ENCODE data around the gene VPS50.
A peak's percentile ranks its signal among the peaks of the same experiment; 100 is the strongest.

Gene VPS50, protein sequence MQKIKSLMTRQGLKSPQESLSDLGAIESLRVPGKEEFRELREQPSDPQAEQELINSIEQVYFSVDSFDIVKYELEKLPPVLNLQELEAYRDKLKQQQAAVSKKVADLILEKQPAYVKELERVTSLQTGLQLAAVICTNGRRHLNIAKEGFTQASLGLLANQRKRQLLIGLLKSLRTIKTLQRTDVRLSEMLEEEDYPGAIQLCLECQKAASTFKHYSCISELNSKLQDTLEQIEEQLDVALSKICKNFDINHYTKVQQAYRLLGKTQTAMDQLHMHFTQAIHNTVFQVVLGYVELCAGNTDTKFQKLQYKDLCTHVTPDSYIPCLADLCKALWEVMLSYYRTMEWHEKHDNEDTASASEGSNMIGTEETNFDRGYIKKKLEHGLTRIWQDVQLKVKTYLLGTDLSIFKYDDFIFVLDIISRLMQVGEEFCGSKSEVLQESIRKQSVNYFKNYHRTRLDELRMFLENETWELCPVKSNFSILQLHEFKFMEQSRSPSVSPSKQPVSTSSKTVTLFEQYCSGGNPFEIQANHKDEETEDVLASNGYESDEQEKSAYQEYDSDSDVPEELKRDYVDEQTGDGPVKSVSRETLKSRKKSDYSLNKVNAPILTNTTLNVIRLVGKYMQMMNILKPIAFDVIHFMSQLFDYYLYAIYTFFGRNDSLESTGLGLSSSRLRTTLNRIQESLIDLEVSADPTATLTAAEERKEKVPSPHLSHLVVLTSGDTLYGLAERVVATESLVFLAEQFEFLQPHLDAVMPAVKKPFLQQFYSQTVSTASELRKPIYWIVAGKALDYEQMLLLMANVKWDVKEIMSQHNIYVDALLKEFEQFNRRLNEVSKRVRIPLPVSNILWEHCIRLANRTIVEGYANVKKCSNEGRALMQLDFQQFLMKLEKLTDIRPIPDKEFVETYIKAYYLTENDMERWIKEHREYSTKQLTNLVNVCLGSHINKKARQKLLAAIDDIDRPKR

GRCh38 chr7:93231799-93232672 is at the start of gene VPS50:
Gene VPS50, plus strand, starts transcription at chr7:93232366. Its CDS starts 102 bp downstream, at chr7:93232468.
- DNase-seq: peak; percentile 99

- DNase-seq: no peak
These were observed 46.7 kb upstream of the VPS50 start for GRCh38 chr7:93185303-93186027.

GRCh38 chr7:93188870-93189634 is 43.1 kb upstream of the VPS50 start:
- DNase-seq: no peak

DNA sequence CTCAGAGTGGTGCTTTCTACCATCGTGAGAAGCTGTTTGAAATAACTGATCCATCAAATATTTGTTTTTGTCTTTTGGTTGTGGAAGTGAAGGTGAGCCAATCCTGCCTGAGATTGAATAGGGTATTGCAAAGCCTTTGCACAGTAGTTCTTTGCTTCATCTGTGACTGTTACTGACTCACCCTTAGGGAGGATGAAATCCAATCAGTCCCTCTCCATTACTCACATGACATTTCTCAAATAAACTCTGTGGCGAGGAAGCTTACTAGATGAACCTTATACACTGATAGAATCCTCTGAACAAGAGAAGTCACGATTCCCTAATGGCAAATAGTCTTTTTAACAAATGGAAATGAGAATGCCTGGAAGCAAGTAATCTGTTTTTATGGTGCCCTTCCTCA is 37.8 kb upstream of the VPS50 start:
- no peak for DNase-seq

DNA sequence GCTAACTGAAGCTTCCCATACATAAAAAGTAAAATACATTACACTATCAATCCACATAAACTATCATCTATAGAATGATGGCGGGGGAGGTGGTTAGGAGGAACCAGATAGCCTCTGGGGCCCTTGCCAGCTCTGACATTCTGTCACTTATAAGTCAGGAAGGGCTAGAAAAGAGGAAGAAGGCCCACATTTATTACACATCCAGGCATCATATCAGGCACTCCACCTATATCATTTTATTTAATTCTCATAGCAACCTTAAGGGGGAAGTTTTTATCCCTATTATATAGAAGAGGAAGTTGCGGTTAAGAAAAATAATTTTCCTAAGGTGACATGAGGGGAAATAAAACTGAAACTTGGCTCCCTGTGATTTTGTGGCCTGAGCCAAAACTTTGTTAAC is 35.8 kb upstream of the VPS50 start:
- no peak for DNase-seq

- DNase-seq: no peak
These were observed 33.7 kb upstream of the VPS50 start for GRCh38 chr7:93198472-93198871.

- no peak for DNase-seq
These were observed 29.4 kb upstream of the VPS50 start for GRCh38 chr7:93202594-93203250.

GRCh38 chr7:93203496-93203895 is 28.7 kb upstream of the VPS50 start:
- DNase-seq: no peak

DNA sequence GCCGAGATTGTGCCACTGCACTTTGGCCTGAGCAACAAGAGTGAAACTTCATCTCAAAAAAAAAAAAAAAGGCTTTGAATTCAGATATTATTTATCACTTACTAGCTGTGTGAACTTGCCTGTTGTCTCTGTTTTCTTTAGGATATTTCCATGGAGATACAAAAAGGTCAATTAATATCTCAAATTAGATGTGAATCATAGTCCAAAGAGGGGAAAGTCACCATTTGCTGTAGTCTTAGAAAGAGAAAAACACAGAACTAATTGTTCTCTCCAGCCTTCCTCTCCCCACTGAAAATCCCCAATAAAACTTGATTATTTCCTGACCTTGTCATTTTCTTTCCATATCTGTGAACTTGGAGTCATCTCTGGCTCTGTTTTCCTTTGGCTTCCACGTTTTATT is 27.1 kb upstream of the VPS50 start:
- no peak for DNase-seq

DNA sequence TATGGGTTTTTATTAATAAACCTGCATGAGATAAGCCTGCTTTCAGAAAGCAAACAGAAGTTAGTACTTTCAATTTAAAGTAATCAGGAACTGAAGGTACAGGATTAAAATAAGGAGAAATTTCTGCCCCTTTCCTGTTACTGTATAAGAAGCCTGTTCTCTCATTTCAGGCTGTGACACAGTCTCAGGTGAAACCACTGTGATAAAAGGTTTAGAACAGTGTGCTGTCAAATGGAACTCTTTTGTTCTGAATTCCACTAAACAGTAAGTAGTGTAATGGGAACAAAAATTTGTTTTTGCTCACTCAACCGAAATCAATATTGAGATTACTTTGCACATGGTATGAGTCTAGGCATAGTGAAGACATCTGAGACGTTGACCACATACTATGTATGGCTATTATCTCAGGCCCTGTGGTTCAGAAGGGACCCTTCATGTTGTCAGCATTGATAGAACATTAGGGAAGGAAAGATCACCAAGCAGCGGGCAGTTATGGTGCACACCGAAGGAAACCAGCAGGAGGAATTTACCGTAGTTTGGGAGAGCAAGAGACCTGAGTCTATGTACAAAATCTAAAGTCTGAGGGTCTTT is 20.8 kb upstream of the VPS50 start:
- peak; percentile 42 to 65 for DNase-seq

DNA sequence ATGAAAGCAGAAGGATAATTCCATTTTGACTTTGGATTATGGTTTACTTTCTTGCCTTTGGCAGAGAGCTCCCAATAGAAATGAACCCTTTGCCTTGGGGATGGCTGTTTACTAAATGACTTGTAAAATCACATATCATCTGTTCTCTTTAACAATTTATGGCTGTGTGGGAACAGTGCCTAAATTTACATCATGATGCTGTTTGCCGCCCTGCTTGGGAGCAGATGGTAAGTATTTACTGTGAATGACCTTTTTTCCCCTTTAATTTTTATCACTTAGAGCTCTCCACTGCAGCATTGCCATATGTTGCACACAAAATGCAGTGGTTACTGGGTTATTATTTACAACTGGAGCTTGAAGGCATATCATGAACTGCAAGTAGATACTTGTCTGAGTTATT is 19.3 kb upstream of the VPS50 start:
- DNase-seq: no peak

- DNase-seq: no peak
These were observed 13.0 kb upstream of the VPS50 start for GRCh38 chr7:93218997-93219827.

DNA sequence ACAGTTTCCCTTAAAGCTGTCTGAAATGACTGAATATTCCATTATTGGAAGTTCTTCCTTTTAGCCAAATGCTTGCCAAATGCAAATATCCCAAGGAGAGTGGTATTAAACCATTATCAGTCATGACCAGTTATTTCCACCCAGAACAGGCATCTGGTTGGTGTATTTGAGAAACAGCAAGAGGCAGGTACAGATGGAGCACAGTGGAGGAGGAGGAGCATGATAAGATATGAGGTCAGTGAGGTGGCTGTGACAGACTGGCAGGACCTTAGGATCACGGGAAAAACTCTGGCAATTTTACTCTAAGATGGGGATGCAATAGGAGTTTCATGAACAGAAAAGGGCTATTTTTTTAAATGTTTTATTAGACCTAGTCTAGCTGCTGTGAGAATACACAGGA is 12.3 kb upstream of the VPS50 start:
- no peak for DNase-seq

DNA sequence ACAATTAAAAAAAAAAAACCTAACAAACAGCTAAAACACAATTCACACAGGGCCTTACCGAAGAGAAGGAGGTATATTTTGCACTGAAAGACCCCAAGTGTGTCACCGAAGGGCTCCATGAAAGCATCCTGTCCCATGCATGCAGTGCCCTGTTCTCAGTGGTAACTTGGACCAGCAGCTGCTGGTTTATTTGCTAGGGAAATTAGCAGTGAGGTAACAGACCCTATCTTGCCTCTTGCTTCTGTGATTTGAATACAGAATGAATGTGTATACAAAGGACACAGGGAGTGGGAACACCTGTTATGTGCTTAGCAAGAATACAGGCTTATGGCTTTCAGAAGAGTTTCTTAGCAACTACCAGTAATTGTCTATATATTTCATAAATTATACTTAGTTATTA is 5.9 kb upstream of the VPS50 start, which contains the start of gene HEPACAM2:
Gene HEPACAM2 (minus strand): TSS at position 160 of the 400 bp plus-strand sequence.
- peak; percentile 96 to 99 for DNase-seq

DNA sequence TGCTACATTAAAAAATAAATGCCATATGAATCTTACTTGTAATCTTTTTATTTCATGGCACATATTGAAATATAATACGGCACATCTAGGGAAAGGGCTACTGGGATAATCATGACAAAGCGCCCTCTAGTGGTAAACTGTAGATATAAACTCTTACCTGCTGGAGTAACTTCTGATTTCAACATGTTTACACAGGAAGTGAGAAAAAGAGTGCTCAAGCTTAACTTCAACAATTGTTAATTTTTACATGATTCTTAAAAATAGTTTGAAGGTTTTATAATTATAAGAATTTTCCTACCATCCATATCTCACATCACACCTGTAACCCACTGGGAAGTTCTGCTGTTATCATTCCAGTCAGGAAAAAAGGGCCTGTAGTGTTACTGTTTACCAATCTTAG is 3.9 kb upstream of the VPS50 start:
- DNase-seq: peak; percentile 74 to 89

GRCh38 chr7:93231259-93231658 is 907 bp upstream of the VPS50 start:
- peak in 1 of 2 experiments; percentile 29 for DNase-seq

DNA sequence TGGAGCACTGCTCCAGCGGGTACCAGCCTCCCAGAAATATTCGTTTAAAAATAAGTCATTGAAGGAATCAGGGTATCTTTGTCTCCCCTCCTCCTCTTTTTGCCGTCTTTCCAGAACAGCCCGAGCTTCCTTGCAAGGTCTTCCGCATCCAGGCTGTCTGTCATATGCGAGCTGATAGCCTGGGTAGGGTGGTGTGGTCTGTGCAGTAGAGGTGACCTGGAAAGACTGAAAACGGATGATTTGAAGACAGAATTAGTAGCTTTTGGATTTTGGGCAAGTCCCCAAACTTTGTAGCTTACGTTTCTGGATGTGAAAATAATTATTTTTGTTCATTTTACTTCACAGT is 480 bp downstream of the VPS50 start:
- DNase-seq: peak in 1 of 2 experiments; percentile 60

- DNase-seq: no peak
These were observed 3.4 kb downstream of the VPS50 start for GRCh38 chr7:93235541-93235940.

DNA sequence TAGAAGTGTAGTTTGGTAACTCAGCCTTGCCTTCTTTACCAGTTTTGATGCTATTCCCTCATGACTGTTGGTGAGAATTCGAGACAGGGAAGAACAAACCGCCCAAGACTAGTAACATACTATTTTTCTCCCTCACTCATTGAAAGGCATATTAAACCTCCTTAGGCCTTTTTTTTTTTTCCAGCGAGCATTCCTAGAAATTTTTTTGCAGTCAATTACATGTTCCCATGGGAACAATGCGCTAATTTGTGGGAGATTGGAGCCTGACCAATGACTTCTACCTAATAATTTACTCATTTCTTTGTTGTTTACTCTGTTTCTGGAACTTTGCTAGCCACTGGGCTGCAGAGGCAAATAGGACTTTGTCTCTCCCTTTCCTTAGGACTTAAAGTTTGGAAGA is 6.0 kb downstream of the VPS50 start:
- no peak for DNase-seq

All from NCI-H526 (cell line).